PFSK-1 (cell line): ENCODE measurements around the gene PSEN2. TPM values are rescaled to one million over a fixed set of nuclear protein-coding genes. Genes with fewer than 3 reads are reported as not detected.

Experiments
- FOXP2 ChIP-seq: optimal IDR thresholded peaks from 2 replicates; pipeline ENCODE3; 2011; ENCODE audit warnings: borderline replicate concordance, control low read depth, inconsistent platforms; ENCODE audit not compliant: insufficient read depth; ENCODE audit errors: extremely low read length, extremely low read depth
- POLR2AphosphoS5 ChIP-seq: IDR thresholded peaks from 2 replicates; pipeline ENCODE4 v1.6.1; 2012; ENCODE audit warnings: low read depth, mild to moderate bottlenecking, control low read depth, low read length, moderate library complexity
- SIN3A ChIP-seq: IDR thresholded peaks from 2 replicates; pipeline ENCODE4 v1.6.1; 2012; ENCODE audit warnings: mild to moderate bottlenecking, low read length, moderate library complexity, borderline replicate concordance; ENCODE audit not compliant: insufficient read depth
- TAF1 ChIP-seq: IDR thresholded peaks from 2 replicates; pipeline ENCODE4 v1.6.1; 2012; ENCODE audit warnings: low read length, control low read depth, borderline replicate concordance; ENCODE audit not compliant: insufficient read depth
- polyA plus RNA-seq: library from polyadenylated mRNA; unstranded; fragments of >200 nt; gene quantifications from one replicate; pipeline ENCODE4 v1.2.1, GENCODE V29; 2012; ENCODE audit warnings: low read depth, missing spikeins; ENCODE audit not compliant: insufficient read length
- TF ChIP-seq, protein P1 (sequence below), 2 experiments: IDR thresholded peaks; 2 replicates each; pipeline versions ENCODE4 v1.6.1 to v1.8.0; 2011 to 2012; ENCODE audit warnings: low read depth in 2 of 2, low read length in 2 of 2, control low read depth in 1 of 2, inconsistent platforms in 1 of 2, mild to moderate bottlenecking in 1 of 2, moderate library complexity in 1 of 2; ENCODE audit not compliant: insufficient read depth in 1 of 2

PSEN2 gene
- 17.2 TPM for polyA plus RNA-seq

DNA sequence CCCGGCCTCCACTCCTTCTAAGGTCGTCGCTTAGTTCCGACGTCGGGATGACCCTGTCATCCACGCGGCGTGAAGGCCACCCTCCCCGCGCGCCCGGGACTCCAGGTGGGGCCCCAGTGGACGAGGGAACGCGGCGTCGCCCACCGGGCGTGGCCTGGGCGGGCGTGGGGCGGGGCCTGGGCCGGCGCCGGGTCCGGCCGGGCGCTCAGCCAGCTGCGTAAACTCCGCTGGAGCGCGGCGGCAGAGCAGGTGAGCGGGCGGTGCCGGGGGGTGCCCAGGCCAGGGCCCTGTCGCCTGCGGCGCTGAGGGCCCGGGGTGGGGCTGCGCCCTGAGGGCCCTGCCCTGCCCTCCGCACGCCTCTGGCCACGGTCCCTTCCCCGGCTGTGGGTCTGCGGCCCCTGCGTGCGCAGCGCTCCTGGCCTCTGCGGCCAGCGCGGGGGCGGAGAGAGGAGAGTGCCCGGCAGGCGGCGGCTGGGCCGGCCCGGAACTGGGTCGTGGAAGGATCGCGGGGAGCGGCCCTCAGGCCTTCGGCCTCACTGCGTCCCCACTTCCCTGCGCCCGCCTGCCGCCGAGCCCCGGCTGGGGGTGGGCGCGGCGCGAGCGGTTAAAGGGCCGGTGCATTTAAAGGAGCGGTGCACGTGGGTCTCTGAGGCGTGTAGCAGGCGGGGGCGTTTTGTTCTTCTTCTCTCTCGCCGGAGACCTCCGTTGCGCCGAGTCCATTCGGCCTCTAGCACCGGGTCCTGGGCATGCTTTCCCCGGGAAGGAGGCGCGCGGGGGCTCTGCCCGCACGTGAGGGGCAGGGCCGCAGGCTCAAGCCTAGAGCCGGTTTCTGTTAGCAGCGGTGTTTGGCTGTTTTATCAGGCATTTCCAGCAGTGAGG lies at the start of gene PSEN2:
Gene PSEN2, plus strand, starts transcription at position 216 of the 879 bp plus-strand sequence. CDS start 11,292 bp downstream, outside the sequence.
- TF ChIP-seq POLR2AphosphoS5 (no peak), TAF1 (no peak), SIN3A (no peak; the same call in 1 of the 2 replicates), FOXP2 (no peak)
- TF ChIP-seq, protein P1, sequence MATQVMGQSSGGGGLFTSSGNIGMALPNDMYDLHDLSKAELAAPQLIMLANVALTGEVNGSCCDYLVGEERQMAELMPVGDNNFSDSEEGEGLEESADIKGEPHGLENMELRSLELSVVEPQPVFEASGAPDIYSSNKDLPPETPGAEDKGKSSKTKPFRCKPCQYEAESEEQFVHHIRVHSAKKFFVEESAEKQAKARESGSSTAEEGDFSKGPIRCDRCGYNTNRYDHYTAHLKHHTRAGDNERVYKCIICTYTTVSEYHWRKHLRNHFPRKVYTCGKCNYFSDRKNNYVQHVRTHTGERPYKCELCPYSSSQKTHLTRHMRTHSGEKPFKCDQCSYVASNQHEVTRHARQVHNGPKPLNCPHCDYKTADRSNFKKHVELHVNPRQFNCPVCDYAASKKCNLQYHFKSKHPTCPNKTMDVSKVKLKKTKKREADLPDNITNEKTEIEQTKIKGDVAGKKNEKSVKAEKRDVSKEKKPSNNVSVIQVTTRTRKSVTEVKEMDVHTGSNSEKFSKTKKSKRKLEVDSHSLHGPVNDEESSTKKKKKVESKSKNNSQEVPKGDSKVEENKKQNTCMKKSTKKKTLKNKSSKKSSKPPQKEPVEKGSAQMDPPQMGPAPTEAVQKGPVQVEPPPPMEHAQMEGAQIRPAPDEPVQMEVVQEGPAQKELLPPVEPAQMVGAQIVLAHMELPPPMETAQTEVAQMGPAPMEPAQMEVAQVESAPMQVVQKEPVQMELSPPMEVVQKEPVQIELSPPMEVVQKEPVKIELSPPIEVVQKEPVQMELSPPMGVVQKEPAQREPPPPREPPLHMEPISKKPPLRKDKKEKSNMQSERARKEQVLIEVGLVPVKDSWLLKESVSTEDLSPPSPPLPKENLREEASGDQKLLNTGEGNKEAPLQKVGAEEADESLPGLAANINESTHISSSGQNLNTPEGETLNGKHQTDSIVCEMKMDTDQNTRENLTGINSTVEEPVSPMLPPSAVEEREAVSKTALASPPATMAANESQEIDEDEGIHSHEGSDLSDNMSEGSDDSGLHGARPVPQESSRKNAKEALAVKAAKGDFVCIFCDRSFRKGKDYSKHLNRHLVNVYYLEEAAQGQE (IDR thresholded peaks at IDR 0.05; ENCODE audit: insufficient read depth in 1 of 2, low read depth in 2 of 2, low read length in 2 of 2) = no peak

GRCh38 chr1:226820941-226821718 lies 49.3 kb upstream of the PSEN2 start:
- TF ChIP-seq SIN3A (peak; percentile 62; the same call in 1 of the 2 replicates), FOXP2 (no peak)

DNA sequence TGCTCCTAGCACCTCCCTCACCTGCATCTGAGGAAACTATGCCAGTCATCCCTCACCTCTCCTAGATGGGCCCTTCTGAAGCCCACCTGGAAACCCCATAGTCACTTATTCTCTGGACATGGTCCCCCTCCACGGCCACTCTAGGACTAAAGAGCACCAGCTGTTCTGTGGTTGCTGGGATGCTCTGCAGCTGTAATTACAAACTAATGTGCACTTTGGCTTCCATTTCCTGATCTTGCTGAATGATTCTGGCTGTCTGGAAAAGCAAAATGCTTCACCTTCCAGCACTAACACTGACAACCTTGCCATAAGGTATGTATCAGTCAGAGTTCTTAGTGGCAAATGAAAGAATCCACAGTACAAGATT lies 48.7 kb upstream of the PSEN2 start:
- TF ChIP-seq TAF1 (no peak), POLR2AphosphoS5 (no peak), FOXP2 (no peak), SIN3A (no peak)
- TF ChIP-seq, protein P1 (IDR thresholded peaks at IDR 0.05; ENCODE audit: insufficient read depth in 1 of 2, low read depth in 2 of 2, low read length in 2 of 2) = no peak

DNA sequence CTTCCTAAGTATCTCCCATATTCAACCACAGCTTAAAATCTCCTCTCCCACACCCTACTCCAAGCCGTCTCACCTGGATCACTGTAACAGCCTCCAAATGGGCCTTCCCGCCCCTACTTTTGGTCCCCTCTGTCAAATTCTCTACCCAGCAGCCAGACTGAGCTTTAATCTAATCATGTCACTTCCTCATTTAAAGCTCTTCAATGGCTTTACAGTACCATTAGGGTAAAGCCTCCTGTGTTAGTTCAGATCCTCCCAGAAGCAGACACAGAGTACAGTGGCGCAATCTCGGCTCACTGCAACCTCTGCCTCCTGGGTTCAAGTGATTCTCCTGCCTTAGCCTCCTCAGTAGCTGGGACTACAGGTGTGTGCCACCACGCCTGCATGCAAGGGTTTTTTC lies 46.8 kb upstream of the PSEN2 start:
- TF ChIP-seq POLR2AphosphoS5 = no peak

DNA sequence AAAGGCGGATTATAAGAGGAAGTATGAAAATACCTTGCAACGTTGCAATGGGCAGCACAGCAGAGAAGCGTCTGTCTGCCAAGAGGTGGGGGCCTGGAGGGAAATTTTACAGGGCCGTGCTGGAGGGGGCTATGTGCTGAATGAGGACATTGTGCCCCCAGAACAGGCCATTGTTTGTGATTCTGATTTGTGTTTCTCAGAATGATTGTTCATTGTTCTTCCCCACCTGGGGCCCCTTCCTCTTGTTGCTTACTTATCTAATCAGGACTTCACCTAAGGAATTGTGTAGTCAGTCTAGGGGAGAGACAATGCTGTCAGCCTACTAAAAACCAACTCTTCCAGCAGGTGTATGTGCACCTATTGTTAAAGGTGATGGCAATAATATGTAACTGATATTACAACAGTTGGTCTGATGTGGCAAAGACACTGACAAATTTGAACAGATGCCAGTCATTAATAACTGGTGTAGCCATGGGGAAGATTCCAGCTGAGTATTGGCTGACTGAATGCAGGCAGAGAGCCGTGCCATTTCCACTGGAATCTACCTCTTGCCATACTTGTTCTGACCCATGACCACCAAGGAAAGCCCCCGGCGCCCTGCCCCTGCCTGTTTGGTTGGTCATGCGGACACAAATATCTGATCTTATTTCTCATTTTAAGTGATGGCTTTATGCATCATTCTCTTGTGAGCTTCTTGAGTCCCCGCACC lies 45.2 kb upstream of the PSEN2 start:
- TF ChIP-seq TAF1 = no peak
- TF ChIP-seq FOXP2 = no peak

GRCh38 chr1:226825746-226826100 lies 44.7 kb upstream of the PSEN2 start:
- TF ChIP-seq SIN3A = no peak
- TF ChIP-seq POLR2AphosphoS5 = no peak
- TF ChIP-seq, protein P1 (IDR thresholded peaks at IDR 0.05; ENCODE audit: insufficient read depth in 1 of 2, low read depth in 2 of 2, low read length in 2 of 2) = no peak
- TF ChIP-seq FOXP2 = no peak
- TF ChIP-seq TAF1 = no peak
